ENCODE data around the gene BAHD1. TPM values are rescaled to one million over a fixed set of nuclear protein-coding genes. Genes with fewer than 3 reads are reported as not detected.

Gene BAHD1
- total RNA-seq, 2 experiments from 2014 or later, result 9.9 to 11.7 TPM

DNA sequence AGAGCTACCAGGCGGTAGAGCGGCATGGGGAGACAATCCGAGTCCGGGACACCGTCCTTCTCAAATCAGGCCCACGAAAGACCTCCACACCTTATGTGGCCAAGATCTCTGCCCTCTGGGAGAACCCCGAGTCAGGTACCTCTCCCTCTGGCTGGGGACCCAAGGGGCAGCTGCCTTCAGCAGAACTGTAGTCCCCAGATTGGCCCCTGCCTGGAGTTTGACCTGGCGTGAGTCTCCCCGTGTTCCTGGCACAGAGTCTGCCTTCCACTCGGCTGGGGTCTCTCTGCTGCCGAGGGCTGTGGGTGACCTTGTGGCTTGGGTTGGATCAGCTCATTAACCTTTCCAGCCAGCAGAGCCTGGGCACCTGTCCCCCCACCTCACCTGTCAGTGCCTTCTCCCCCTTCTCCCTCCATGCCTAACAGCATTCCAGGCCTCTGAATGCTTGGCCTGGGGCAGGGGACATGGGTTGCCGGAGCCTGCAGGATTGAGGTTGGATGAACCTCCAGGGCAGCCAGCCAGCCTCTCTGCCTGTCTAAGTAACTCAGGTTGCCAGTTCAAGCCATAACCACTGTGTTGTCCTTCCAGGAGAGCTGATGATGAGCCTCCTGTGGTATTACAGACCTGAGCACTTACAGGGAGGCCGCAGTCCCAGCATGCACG is 23.3 kb downstream of the BAHD1 start:
- peaks cover 4% of the 10 kb centered on the region for H3K36me3 Mint-ChIP-seq (ENCODE audit: low read depth)
- H3K9me3 Mint-ChIP-seq, result no peaks in the 10 kb centered on the region
- no peak for DNase-seq
- H3K27me3 Mint-ChIP-seq (ENCODE audit: low read depth), result no peaks in the 10 kb centered on the region
- H3K4me1 Mint-ChIP-seq (ENCODE audit: low read depth), result peaks cover 30% of the 10 kb centered on the region
- intact Hi-C loops (cut with micrococcal nuclease), result no loop called here
- no peak overlapping the region for H3K4me3 Mint-ChIP-seq
- CTCF ChIA-PET, result interaction anchor here (1.3 kb wide), 1 partner anchor 43 kb away, joined by 3 read pairs; no protein-coding TSS in a partner anchor
- H3K27ac Mint-ChIP-seq, result no peak overlapping the region

DNA sequence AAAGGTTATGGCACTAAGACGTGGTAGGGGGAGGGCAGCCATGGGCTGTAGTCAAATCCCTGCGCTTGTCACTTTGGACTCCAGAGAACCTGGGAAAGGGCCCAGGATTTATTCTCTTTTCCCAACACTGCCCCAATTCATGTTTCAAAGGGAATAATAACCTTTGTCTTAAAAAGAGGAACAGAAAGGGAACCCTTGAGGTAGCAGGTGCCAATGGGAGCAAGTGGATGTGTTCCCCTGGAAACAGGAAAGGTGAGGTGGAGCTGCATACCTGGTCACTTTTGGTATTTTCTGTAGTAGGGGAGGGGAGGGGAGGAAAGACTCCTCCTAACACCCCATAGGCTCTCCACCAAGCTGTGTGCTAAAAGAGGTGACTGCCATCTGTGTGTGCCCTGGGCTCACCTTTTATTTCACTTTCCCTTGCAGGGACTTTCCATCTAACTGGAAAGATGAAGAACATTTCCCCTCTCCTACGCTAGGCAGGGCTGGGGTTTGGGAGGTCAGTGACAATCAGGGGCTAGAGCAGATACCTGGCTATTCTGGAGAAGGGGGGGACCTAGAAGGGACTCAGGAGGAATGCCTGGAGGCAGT is 23.9 kb downstream of the BAHD1 start:
- no peaks in the 10 kb centered on the region for H3K27me3 Mint-ChIP-seq (ENCODE audit: low read depth)
- intact Hi-C loops (cut with micrococcal nuclease), result no loop called here
- CTCF ChIA-PET, result interaction anchor here (1.3 kb wide), 1 partner anchor 42 kb away, joined by 3 read pairs; no protein-coding TSS in a partner anchor
- DNase-seq, result no peak
- peaks cover 4% of the 10 kb centered on the region for H3K36me3 Mint-ChIP-seq (ENCODE audit: low read depth)
- no peaks in the 10 kb centered on the region for H3K9me3 Mint-ChIP-seq
- peaks cover 31% of the 10 kb centered on the region for H3K4me1 Mint-ChIP-seq (ENCODE audit: low read depth)
- H3K4me3 Mint-ChIP-seq, result no peak overlapping the region
- peak overlapping the region; percentile 72 for H3K27ac Mint-ChIP-seq

DNA sequence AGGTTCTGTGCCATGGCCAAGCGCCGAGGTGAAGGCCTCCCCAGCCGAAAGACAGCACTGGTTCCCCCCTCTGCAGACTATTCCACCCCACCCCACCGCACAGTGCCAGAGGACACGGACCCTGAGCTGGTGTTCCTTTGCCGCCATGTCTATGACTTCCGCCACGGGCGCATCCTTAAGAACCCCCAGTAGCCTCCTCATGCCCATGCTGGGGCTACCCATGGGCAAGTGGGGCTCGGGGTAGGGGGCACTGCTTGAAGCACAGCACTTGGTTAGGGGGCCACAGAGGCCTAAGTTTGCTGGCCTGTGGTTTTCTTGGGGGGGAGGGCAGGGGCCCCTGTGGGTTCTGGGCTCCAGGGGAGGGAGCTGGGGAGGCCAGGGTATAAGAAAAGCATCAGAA is 25.2 kb downstream of the BAHD1 start:
- no peak overlapping the region for H3K4me3 Mint-ChIP-seq
- CTCF ChIA-PET, result interaction anchor here (1.1 kb wide), 1 partner anchor 15 kb away, joined by 3 read pairs; no protein-coding TSS in a partner anchor
- DNase-seq, result no peak
- peaks cover 4% of the 10 kb centered on the region for H3K36me3 Mint-ChIP-seq (ENCODE audit: low read depth)
- no peaks in the 10 kb centered on the region for H3K9me3 Mint-ChIP-seq
- no peaks in the 10 kb centered on the region for H3K27me3 Mint-ChIP-seq (ENCODE audit: low read depth)
- peaks cover 37% of the 10 kb centered on the region for H3K4me1 Mint-ChIP-seq (ENCODE audit: low read depth)
- intact Hi-C loops (cut with micrococcal nuclease), result no loop called here
- H3K27ac Mint-ChIP-seq, result peak overlapping the region; percentile 24

DNA sequence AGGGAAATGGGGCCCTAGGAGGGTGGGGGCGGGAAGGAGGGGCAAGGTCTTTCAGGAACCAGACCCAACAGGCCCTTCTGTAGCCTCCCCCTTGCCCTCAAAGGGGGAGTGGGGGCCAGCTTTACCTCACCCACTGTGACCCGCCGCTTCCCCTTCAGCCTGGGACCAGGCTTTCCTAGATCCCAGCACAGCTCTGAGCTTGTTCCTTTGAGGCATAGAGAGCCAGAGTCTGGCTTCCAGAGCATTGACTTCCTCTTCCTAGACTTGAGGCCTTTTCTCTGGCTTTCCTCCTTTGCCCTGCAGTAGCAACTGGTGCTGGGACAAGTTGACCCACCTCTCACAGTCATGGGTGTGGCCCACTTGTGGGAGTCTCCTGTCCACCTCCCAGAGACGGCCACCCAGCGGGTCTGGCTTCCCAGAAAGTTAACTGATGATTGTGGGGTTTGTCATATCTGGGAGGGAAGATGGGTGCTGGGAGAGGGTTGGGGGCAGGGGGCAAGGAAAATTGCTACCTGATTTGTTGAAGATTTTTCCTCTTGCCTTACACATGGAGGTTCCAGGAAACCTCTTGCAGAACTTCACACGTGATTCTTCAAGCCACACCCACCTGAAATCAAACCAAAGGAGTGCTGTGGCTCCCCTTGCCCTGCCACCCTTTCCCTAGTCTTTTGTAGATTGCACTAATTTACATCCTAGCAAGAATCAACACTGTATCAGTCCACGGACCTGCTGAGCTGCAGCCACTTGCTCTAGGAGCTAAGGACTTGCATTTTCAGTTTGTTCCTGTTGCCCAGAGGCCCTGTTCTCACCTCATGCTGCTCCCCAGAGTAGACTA is 25.9 kb downstream of the BAHD1 start:
- DNase-seq, result no peak
- CTCF ChIA-PET, result interaction anchor here (1.1 kb wide), 1 partner anchor 16 kb away, joined by 3 read pairs; no protein-coding TSS in a partner anchor
- peak overlapping the region; percentile 74 for H3K27ac Mint-ChIP-seq
- intact Hi-C loops (cut with micrococcal nuclease), result no loop called here
- H3K27me3 Mint-ChIP-seq (ENCODE audit: low read depth), result no peaks in the 10 kb centered on the region
- peaks cover 38% of the 10 kb centered on the region for H3K4me1 Mint-ChIP-seq (ENCODE audit: low read depth)
- no peak overlapping the region for H3K4me3 Mint-ChIP-seq
- H3K36me3 Mint-ChIP-seq (ENCODE audit: low read depth), result peaks cover 6% of the 10 kb centered on the region
- no peaks in the 10 kb centered on the region for H3K9me3 Mint-ChIP-seq

DNA sequence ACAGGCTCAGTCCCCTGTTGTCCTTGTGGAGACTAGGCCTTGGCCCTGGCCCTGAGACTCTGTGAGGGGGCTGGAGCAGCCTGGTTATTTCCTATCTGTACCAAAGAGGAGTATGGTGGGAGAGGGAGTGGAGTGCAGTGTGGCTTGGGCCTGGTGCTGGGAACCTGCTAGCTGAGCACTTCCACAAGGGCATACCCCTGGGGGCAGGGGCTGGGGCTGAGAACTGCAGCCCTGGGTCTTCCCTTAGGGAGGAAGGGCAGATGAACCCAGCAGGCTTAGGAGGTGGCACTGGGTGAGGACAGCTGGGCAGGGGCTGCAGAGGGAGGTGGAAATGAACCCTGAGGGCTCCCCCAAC is 26.5 kb downstream of the BAHD1 start:
- intact Hi-C loops (cut with micrococcal nuclease), result no loop called here

DNA sequence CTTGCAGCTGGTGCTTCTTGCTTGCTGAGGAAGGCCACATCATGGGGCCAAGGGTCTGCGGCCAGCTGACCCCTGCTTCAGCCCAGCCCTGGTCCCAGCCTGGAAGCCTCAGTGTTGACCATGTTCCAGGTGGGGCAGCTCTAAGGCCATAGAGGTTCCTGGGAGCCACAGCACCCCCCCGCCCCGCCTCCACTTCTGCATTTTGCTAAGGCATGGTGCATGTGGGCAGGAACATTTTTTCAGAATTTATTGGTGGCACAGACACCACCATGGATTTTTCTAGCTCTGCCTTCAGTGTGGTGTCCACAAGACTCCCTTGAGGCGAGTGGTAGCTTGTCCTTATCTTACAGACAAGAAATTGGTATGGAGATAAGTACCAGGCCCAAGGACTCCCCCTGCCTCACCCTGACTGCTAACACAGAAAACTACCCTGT is 28.2 kb downstream of the BAHD1 start:
- CTCF ChIA-PET, result interaction anchor here (1.1 to 1.5 kb wide), 5 partner anchors 16 to 51 kb away, joined by 3 to 6 read pairs (median 3); no protein-coding TSS in a partner anchor
- no peaks in the 10 kb centered on the region for H3K27me3 Mint-ChIP-seq (ENCODE audit: low read depth)
- no peaks in the 10 kb centered on the region for H3K9me3 Mint-ChIP-seq
- peaks cover 8% of the 10 kb centered on the region for H3K36me3 Mint-ChIP-seq (ENCODE audit: low read depth)
- intact Hi-C loops (cut with micrococcal nuclease), result no loop called here
- peaks cover 40% of the 10 kb centered on the region for H3K4me1 Mint-ChIP-seq (ENCODE audit: low read depth)
- no peak overlapping the region for H3K27ac Mint-ChIP-seq
- no peak overlapping the region for H3K4me3 Mint-ChIP-seq
- no peak for DNase-seq

More for the DNA sequence above, 26.5 kb downstream of the BAHD1 start:
- no peak overlapping the region for H3K4me3 Mint-ChIP-seq
- H3K27ac Mint-ChIP-seq, result no peak overlapping the region
- H3K27me3 Mint-ChIP-seq (ENCODE audit: low read depth), result no peaks in the 10 kb centered on the region
- H3K9me3 Mint-ChIP-seq, result no peaks in the 10 kb centered on the region
- peaks cover 40% of the 10 kb centered on the region for H3K4me1 Mint-ChIP-seq (ENCODE audit: low read depth)
- H3K36me3 Mint-ChIP-seq (ENCODE audit: low read depth), result peaks cover 8% of the 10 kb centered on the region
- CTCF ChIA-PET, result no interaction called here
- no peak for DNase-seq

DNA sequence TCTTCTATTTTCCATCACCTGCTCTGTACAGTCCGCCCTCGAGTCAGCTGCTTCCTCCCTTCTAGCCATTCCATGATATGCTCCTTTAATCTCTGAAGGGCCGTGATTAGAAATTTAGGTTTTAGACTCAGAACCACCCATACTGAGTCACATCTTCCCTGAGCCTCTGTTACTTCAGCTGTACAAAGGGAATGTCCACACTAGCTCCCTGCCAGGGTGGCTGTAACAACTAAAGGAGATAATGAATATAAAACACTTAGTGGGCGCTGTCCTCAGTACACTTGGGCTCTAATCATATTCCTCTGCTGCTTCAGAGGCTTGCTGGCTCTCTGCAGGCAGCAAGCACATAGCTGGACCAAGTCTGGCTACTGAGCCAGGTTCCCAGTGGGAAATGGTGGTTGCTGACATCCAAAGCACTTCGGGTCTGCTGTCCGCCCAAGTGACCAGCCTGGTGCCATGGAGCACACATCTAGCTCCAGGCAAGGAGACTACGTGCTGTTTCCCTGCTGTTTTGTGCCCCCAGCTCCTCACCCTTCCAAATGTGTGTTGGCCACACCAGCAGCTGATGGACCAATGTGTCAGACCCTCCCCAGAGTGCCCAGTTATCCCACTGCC is 29.1 kb downstream of the BAHD1 start:
- DNase-seq, result no peak
- no peaks in the 10 kb centered on the region for H3K27me3 Mint-ChIP-seq (ENCODE audit: low read depth)
- intact Hi-C loops (cut with micrococcal nuclease), result loop anchor here (2.0 kb wide), 3 partner anchors 17 to 37 kb away; no protein-coding TSS in a partner anchor
- no peaks in the 10 kb centered on the region for H3K9me3 Mint-ChIP-seq
- H3K4me1 Mint-ChIP-seq (ENCODE audit: low read depth), result peaks cover 34% of the 10 kb centered on the region
- H3K36me3 Mint-ChIP-seq (ENCODE audit: low read depth), result peaks cover 7% of the 10 kb centered on the region
- H3K4me3 Mint-ChIP-seq, result peak overlapping the region; percentile 33
- CTCF ChIA-PET, result interaction anchor here (0.9 to 1.8 kb wide), 10 partner anchors 12 to 103 kb away, joined by 3 to 6 read pairs (median 3); no protein-coding TSS in a partner anchor
- H3K27ac Mint-ChIP-seq, result peak overlapping the region; percentile 25

DNA sequence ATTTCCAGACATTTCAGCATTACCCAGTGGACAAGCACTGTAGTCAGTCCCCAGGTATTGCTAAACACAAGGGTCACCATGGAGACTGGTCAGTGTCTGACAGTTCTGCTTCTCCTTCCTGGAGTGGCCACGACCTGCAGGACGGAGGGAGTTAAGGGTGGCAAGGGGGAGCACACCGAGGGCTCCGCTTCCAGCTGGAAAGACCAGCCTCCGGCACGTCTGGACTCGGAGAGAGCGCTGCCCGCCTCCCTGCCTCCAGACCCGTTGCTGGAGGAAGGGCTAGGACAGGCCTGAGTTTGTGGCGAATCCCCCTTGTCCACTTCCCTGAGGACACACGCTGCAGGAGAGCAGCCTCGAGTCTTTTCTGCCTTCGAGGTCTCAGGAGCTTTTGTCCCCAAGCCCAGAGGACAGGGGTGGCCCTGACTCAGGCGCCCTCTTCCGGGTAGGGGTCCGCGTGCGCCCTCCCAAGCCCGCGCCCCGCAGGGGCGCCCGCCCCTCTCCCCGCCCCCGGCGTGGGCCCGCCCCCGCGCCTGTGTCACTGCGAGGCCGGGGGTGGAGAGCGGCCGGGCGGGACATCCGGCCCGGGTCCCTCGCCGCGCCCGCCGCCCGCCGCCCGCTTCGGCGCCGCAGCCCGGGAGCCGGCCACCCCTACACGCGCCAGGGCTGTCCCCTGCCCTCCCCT is 29.8 kb downstream of the BAHD1 start, which contains the start of gene CHST14:
Gene CHST14 (plus strand): TSS at position 562 of the 682 bp plus-strand sequence. CDS start 230 bp downstream, outside the sequence.
- Mint-ChIP-seq H3K4me1 (ENCODE audit: low read depth) (peaks cover 28% of the 10 kb centered on the region), H3K9me3 (no peaks in the 10 kb centered on the region), H3K27ac (peak within 1 kb of the TSS; percentile 25), H3K27me3 (ENCODE audit: low read depth) (no peaks in the 10 kb centered on the region), H3K4me3 (peak within 1 kb of the TSS; percentile 83), H3K36me3 (ENCODE audit: low read depth) (peaks cover 5% of the 10 kb centered on the region)
- DNase-seq, result peak; percentile 43
- intact Hi-C loops (cut with micrococcal nuclease), result loop anchor here (1.0 to 2.0 kb wide), 4 partner anchors 18 to 36 kb away; no protein-coding TSS in a partner anchor
- CTCF ChIA-PET, result interaction anchor here (0.9 to 1.8 kb wide), 6 partner anchors 12 to 104 kb away, joined by 3 to 6 read pairs (median 4); no protein-coding TSS in a partner anchor

DNA sequence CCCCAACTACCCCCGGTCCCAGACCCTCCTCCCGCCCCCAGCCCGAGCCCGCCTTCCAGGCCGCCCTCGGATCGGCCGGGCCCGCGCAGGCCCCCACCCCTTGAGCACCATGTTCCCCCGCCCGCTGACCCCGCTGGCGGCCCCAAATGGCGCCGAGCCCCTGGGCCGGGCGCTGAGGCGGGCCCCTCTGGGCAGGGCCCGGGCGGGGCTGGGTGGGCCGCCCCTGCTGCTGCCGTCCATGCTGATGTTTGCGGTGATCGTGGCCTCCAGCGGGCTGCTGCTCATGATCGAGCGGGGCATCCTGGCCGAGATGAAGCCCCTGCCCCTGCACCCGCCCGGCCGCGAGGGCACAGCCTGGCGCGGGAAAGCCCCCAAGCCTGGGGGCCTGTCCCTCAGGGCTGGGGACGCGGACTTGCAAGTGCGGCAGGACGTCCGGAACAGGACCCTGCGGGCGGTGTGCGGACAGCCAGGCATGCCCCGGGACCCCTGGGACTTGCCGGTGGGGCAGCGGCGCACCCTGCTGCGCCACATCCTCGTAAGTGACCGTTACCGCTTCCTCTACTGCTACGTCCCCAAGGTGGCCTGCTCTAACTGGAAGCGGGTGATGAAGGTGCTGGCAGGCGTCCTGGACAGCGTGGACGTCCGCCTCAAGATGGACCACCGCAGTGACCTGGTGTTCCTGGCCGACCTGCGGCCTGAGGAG is 30.5 kb downstream of the BAHD1 start:
- Mint-ChIP-seq H3K27me3 (ENCODE audit: low read depth) (no peaks in the 10 kb centered on the region), H3K36me3 (ENCODE audit: low read depth) (peaks cover 5% of the 10 kb centered on the region), H3K9me3 (no peaks in the 10 kb centered on the region), H3K4me3 (peak overlapping the region; percentile 83), H3K4me1 (ENCODE audit: low read depth) (peaks cover 25% of the 10 kb centered on the region), H3K27ac (no peak overlapping the region)
- DNase-seq, result peak; percentile 26
- CTCF ChIA-PET, result interaction anchor here (0.6 to 1.8 kb wide), 2 partner anchors 29 to 150 kb away, joined by 3 to 5 read pairs; no protein-coding TSS in a partner anchor
- intact Hi-C loops (cut with micrococcal nuclease), result loop anchor here (1.0 to 2.0 kb wide), 4 partner anchors 18 to 36 kb away; no protein-coding TSS in a partner anchor

DNA sequence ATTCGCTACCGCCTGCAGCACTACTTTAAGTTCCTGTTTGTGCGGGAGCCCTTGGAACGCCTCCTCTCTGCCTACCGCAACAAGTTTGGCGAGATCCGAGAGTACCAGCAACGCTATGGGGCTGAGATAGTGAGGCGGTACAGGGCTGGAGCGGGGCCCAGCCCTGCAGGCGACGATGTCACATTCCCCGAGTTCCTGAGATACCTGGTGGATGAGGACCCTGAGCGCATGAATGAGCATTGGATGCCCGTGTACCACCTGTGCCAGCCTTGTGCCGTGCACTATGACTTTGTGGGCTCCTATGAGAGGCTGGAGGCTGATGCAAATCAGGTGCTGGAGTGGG is 31.0 kb downstream of the BAHD1 start:
- peak; percentile 34 for DNase-seq
- Mint-ChIP-seq H3K27ac (no peak overlapping the region), H3K36me3 (ENCODE audit: low read depth) (peaks cover 3% of the 10 kb centered on the region), H3K4me3 (peak overlapping the region; percentile 83), H3K9me3 (no peaks in the 10 kb centered on the region), H3K4me1 (ENCODE audit: low read depth) (peaks cover 21% of the 10 kb centered on the region), H3K27me3 (ENCODE audit: low read depth) (no peaks in the 10 kb centered on the region)
- intact Hi-C loops (cut with micrococcal nuclease), result loop anchor here (1.0 to 2.0 kb wide), 4 partner anchors 19 to 35 kb away; no protein-coding TSS in a partner anchor
- CTCF ChIA-PET, result interaction anchor here (0.6 kb wide), 1 partner anchor 150 kb away, joined by 3 read pairs; no protein-coding TSS in a partner anchor

Measured in activated naive CD4-positive, alpha-beta T cell treated with anti-CD3 and anti-CD28 coated beads for 36 hours (primary cell).